ENCODE results near the gene RASGRP2.

The RASGRP2 gene

DNA sequence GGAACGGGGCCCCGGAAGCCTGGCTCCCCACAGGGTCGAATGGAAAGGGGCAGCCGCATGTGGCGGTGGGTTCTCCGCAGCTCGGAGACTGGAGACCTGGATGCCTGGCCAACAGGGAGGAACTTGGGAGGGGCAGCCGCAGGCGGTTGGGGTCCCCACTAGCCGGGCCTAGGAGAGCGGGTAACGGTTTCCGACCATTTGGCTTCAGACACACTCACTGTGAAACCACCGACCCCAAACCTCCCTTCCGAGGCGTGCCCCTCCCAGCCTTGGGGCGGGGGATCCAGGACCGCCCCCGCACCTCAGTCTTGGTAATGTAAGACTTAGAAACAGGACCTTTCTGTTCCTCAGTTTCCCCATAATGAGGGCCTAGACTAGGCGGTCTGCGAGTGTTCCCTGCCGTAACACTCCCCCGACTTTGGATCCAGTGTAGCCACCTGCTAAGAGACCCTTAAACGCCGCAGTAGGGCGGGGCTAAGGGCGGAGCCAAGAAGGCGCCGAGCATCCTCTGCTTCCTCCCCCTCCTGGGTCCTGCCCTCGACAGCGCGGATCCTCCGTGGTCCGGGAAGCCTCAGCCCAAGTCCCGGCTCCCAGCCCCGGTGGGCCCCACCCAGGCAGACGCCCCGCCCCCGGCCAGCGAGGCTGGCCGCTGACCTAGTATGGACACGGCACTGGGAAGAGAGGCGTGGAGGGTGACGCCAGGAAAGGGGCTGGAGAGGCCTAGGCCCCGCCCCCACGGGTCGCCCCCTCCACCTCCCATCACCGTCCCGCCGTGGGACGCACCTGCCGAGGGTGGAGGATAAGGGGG is 1.8 kb upstream of the RASGRP2 start:
- Histone ChIP-seq H3K4me1 (peaks cover 14% of the 10 kb centered on the region; the same call in 1 of the 2 replicates), H3K9me3 (no peaks in the 10 kb centered on the region), H3K36me3 (replicated peaks) (no peaks in the 10 kb centered on the region), H3K27me3 (ENCODE audit: low read depth) (peaks cover 4% of the 10 kb centered on the region; the same call in 1 of the 2 replicates), H3K4me3 (peak overlapping the region; percentile 32)
- in situ Hi-C loops (cut with MboI; ENCODE audit: low sequenced_read_pairs), result no loop called here
- peak in 1 of 2 experiments; percentile 82 for DNase-seq (ENCODE audit: low spot score in 2 of 2)

DNA sequence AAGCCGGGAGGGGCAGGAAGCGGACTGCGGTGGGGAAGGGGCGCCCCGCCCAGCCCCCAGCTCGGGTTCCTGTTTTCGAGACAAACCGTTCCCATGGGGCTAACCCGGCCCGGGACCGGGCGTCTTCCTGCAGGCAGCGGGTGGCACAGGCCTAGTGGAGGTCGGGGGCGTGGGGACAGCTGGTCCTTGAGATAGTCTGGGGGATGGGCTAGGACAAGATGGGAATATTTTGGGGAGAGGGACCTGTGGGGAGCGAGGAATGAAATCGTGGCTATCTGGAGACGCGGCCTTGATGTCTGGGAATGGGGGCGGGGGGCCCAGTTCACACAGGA is 1.2 kb upstream of the RASGRP2 start:
- Histone ChIP-seq H3K9me3 (no peaks in the 10 kb centered on the region), H3K36me3 (replicated peaks) (no peaks in the 10 kb centered on the region), H3K4me3 (peak overlapping the region; percentile 32), H3K4me1 (peaks cover 14% of the 10 kb centered on the region; the same call in 1 of the 2 replicates), H3K27me3 (ENCODE audit: low read depth) (peaks cover 4% of the 10 kb centered on the region; the same call in 1 of the 2 replicates)
- in situ Hi-C loops (cut with MboI; ENCODE audit: low sequenced_read_pairs), result no loop called here
- peak in 1 of 2 experiments; percentile 65 for DNase-seq (ENCODE audit: low spot score in 2 of 2)

DNA sequence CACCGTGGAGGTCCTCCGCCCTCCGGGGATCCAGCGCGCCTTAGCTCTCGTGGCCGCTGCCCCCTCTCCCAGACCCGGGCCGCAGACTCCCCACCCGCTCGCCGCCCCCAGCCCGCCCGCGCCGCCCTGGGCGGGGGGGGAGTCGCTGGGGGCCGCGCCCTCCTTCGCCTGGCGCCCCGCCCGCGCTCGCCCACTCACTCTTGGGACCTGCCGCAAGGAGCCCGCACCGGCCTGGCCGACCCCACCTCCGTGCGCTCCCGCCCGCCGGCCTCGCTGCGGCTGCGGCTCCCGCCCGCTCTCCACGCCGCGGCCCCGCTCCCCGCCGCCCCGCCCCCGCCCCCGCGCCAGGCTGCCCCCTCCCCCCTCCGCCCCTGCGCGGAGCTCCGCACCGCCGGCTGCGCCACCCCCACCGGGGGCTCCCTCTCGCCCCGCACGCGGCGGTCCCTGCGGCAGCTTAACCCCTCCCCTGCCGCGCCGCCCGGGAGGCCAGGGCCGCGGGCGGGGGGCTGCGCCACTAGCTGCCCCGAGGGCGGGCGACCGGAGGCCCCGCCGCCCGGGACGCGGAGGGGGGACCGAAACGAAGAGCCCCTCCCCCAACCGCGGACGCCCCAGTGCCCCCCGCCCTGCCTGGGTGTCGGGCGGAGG is 724 bp upstream of the RASGRP2 start:
- Histone ChIP-seq H3K4me3 (peak overlapping the region; percentile 36), H3K9me3 (no peaks in the 10 kb centered on the region), H3K4me1 (peaks cover 14% of the 10 kb centered on the region; the same call in 1 of the 2 replicates), H3K36me3 (replicated peaks) (no peaks in the 10 kb centered on the region), H3K27me3 (ENCODE audit: low read depth) (peaks cover 4% of the 10 kb centered on the region; the same call in 1 of the 2 replicates)
- in situ Hi-C loops (cut with MboI; ENCODE audit: low sequenced_read_pairs), result no loop called here
- peak in 1 of 2 experiments; percentile 48 for DNase-seq (ENCODE audit: low spot score in 2 of 2)

DNA sequence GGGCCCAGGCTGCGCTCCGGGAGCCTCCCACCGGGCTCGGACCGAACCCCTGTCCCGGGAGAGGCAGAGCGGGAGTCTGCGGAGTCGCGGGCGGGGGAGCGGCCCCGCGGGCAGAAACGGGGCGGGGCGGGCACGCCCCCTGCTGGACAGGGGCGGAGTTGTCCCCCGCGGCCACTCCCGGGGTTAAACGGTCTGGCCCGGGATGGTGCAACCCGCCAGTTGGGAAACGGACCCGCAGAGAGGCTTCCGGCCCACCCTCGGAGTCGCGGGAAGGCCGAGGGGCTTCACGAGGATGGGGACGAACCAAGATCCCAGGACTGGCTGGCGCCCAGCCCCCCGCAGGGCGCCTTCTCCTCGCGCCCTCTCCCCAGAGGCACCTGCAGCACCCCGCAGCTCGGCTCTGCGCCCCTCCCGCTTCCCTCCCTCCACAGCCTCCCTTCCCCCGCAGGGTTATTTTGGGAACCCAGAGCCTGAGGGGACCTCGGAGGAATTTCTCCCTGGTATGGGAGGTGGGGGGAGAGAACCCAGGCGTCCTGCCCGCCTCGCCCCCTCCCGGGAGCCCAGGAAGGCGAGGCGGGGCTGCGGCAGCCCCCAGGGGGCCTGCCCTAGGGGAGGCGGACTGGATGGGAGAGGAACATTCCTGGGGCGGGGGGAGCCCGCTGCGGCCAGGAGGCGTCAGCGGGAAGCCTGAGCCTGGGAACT is 902 bp downstream of the RASGRP2 start:
- in situ Hi-C loops (cut with MboI; ENCODE audit: low sequenced_read_pairs), result no loop called here
- peaks cover 4% of the 10 kb centered on the region; the same call in 1 of the 2 replicates for H3K27me3 ChIP-seq (ENCODE audit: low read depth)
- DNase-seq (ENCODE audit: low spot score in 2 of 2), result peak in 1 of 2 experiments; percentile 79

DNA sequence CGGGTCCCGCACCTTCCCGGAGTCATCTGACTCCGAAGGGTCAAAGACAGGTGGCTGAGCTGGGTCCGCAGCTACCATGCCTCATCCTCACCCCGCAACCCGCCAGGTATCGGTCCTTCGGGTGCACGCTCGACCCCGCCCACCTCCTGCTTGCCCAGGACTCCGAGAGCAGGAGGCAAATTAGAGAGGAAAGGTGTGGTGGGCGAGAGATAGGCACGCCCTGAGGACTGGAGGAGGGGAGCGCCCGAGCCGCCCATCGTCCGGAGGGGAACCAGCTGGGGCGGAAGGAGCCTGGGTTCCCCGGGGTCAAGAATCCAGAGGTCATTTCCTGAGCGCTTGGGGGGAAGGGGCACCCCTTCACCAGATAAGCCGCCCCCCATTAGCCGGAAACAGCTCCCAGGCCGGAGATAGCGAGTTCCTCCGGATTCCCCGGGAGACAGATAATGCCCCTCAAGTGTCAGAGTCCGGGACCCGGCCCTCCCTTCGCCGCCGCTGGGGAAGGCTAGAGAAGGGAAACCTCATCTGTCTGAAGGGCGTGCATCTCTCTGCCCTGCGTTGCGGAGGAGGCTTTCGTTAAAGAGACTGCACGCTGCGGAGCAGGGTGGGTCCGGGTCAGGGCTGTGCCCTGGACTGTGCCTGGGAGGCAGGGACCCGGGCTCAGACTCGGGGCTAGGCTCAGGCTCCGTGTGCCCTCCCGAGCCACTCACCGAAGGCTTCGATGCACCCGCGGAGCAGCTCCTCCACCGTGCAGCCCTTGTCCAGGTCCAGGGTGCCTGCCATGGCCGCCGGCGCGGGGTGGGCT is 1.7 kb downstream of the RASGRP2 start:
- in situ Hi-C loops (cut with MboI; ENCODE audit: low sequenced_read_pairs), result no loop called here
- DNase-seq (ENCODE audit: low spot score in 2 of 2), result peak in 1 of 2 experiments; percentile 34
- H3K4me1 ChIP-seq, result peaks cover 14% of the 10 kb centered on the region; the same call in 1 of the 2 replicates
- no peaks in the 10 kb centered on the region for H3K36me3 ChIP-seq (replicated peaks)
- no peaks in the 10 kb centered on the region; the same call in 1 of the 2 replicates for H3K9me3 ChIP-seq
- peak overlapping the region; percentile 36 for H3K4me3 ChIP-seq
- H3K27me3 ChIP-seq (ENCODE audit: low read depth), result peaks cover 4% of the 10 kb centered on the region; the same call in 1 of the 2 replicates

More for the DNA sequence above, 902 bp downstream of the RASGRP2 start:
- peaks cover 14% of the 10 kb centered on the region; the same call in 1 of the 2 replicates for H3K4me1 ChIP-seq
- no peaks in the 10 kb centered on the region for H3K36me3 ChIP-seq (replicated peaks)
- H3K4me3 ChIP-seq, result peak overlapping the region; percentile 36
- H3K9me3 ChIP-seq, result no peaks in the 10 kb centered on the region; the same call in 1 of the 2 replicates

DNA sequence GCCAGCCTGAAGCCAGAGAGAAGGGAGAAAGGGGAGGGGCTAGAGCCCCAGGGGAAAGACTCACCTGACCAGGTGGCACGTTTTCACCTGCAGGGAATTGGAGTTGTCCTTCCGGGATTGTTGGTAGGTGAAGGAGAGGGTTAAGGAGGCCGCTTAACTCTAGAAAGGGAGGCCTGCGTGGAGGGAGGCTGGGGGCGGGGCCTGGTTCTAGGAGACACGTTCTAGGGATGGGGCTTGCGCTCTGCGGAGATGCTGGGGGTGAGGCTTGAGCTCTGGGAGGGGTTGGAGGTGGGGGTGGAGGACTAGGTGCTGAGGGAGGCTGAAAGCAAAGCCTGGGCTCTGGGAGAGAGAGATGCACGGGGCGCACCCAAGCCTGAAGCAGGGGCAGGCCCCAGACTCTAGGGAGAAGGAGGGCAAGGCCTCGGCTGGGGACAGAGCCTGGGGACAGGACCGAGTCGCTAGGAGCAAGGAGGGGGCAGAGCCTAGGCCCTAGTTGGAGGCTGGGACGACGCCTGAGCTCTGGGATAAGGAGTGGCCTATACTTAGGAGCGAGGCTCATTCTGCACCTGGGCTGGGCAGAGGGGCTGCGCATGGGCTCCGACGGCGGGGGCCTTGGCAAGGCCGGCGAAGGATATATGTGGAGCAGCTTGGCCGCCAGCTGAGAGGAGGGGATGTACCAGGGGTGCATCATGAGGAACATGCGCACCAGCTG is 2.4 kb downstream of the RASGRP2 start:
- Histone ChIP-seq H3K36me3 (replicated peaks) (no peaks in the 10 kb centered on the region), H3K4me1 (peaks cover 14% of the 10 kb centered on the region; the same call in 1 of the 2 replicates), H3K9me3 (no peaks in the 10 kb centered on the region; the same call in 1 of the 2 replicates), H3K4me3 (no peak overlapping the region), H3K27me3 (ENCODE audit: low read depth) (peaks cover 4% of the 10 kb centered on the region; the same call in 1 of the 2 replicates)
- in situ Hi-C loops (cut with MboI; ENCODE audit: low sequenced_read_pairs), result no loop called here
- peak in 1 of 2 experiments; percentile 32 for DNase-seq (ENCODE audit: low spot score in 2 of 2)

DNA sequence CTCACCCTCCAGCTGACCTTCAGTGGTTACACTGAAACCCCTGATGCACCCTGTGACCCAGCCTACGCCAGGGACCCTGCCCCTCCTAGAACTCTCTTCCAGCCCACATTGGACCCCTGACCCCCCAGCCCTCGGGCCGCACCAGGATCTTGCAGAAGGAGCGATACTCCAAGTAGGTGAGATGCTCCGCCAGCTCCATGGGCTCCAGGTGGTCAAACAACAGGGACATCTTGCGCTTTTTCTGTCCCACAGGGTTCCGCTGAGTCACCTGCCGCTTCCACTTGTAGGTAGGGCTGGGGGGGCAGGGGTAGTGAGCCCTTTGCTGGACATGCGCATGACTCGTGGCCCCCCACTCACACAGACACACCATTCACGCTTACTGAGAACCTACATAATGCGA is 4.1 kb downstream of the RASGRP2 start:
- Histone ChIP-seq H3K36me3 (replicated peaks) (no peaks in the 10 kb centered on the region), H3K4me1 (peaks cover 14% of the 10 kb centered on the region; the same call in 1 of the 2 replicates), H3K27me3 (ENCODE audit: low read depth) (peaks cover 4% of the 10 kb centered on the region; the same call in 1 of the 2 replicates), H3K4me3 (no peak overlapping the region), H3K9me3 (no peaks in the 10 kb centered on the region; the same call in 1 of the 2 replicates)
- no peak for DNase-seq (ENCODE audit: low spot score in 2 of 2)
- in situ Hi-C loops (cut with MboI; ENCODE audit: low sequenced_read_pairs), result no loop called here

DNA sequence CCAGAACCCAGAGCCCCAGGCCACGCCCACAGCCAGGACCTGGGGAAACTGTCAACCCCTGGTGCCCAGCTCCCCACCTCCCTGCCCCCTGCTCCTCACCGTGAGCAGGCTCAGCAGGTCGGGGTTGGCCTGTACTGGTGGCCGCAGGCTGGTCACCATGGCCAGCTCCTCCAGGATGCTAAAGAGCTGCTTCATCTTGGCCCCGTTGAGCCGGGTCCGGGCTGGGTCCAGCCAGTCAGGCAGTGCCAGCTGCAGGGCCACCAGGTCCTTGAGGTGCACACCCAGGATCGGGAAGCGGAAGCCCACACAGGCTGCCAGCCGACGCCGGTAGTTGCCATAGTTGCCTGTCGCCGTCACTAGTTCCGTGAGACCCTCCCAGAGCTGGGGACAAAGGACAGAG is 7.3 kb downstream of the RASGRP2 start:
- Histone ChIP-seq H3K27me3 (ENCODE audit: low read depth) (no peaks in the 10 kb centered on the region), H3K4me3 (no peak overlapping the region), H3K36me3 (replicated peaks) (no peaks in the 10 kb centered on the region), H3K4me1 (no peaks in the 10 kb centered on the region), H3K9me3 (no peaks in the 10 kb centered on the region; the same call in 1 of the 2 replicates)
- in situ Hi-C loops (cut with MboI; ENCODE audit: low sequenced_read_pairs), result no loop called here
- no peak for DNase-seq (ENCODE audit: low spot score in 2 of 2)

DNA sequence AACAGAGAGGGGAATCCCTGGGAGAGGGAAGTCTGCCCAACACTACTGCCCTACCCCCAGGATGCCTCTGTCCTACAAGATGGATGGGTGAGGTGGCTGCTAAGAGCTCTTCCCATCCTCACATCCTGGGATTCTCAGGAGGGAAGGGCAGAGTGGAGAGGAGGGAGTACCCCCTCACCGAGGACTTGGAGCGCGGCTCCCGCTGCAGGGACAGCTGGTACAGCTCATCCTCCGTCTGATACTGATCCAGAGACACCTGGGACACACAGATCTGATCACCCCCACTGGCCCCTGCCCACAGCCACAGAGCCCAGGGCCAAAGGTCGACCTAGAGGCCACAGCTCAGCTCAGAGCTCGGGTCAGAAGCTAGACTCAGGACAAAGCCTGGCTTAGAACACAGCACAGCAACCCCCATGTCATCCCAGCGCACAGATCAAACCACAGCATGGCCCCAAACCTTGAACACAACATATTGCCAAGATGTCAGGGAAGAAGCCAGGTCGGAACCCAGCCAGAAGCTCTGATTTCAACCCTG is 8.2 kb downstream of the RASGRP2 start:
- no peak for DNase-seq (ENCODE audit: low spot score in 2 of 2)
- Histone ChIP-seq H3K4me1 (peaks cover 3% of the 10 kb centered on the region; the same call in 1 of the 2 replicates), H3K9me3 (no peaks in the 10 kb centered on the region; the same call in 1 of the 2 replicates), H3K4me3 (no peak overlapping the region), H3K36me3 (replicated peaks) (no peaks in the 10 kb centered on the region), H3K27me3 (ENCODE audit: low read depth) (no peaks in the 10 kb centered on the region)
- in situ Hi-C loops (cut with MboI; ENCODE audit: low sequenced_read_pairs), result no loop called here

DNA sequence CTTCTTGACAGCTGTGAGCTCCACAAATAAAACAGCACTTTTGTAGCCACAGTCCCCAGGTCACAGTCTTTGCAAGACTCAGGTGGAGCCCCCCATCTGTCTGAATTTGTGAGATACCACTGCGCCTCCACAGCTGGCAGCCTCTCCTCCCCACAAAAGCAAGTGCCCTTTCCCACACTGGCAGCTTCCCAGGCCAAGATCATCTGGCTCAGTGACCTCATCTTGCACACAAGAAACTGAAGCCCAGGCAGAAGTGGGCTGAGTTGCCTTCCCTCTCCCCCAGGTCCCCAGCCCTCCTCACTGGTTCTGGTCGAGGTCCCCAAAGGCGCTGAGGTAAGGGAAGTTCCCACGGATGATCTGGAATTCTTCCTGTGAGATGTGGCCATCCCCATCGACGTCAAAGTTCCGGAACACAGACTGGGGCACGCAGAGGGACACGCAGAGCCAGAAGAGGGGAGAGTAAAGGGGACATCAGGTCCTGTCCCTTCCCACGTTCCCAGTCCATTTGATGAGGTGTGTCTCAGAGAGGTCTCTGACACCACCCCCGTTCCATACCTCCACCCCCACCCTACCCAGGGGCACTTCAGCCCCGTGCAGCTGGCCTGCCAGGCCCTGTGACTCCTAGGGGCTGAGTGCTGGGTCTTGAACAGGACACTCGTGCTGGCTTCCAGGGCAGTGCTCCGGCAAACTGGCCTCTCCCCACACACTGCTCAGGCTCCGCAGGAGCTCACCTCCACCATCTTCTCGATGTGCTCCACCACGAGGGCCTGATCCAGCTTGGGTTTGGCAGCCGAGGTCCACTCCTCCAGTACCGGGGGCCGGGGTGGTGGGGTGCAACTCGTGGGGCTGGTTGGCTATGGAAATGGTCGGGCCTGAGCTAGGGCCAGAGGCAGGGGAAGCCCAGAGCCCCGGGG is 8.9 kb downstream of the RASGRP2 start:
- Histone ChIP-seq H3K9me3 (no peaks in the 10 kb centered on the region; the same call in 1 of the 2 replicates), H3K27me3 (ENCODE audit: low read depth) (no peaks in the 10 kb centered on the region), H3K4me3 (no peak overlapping the region), H3K4me1 (peaks cover 3% of the 10 kb centered on the region; the same call in 1 of the 2 replicates), H3K36me3 (replicated peaks) (no peaks in the 10 kb centered on the region)
- DNase-seq (ENCODE audit: low spot score in 2 of 2), result no peak
- in situ Hi-C loops (cut with MboI; ENCODE audit: low sequenced_read_pairs), result no loop called here

DNA sequence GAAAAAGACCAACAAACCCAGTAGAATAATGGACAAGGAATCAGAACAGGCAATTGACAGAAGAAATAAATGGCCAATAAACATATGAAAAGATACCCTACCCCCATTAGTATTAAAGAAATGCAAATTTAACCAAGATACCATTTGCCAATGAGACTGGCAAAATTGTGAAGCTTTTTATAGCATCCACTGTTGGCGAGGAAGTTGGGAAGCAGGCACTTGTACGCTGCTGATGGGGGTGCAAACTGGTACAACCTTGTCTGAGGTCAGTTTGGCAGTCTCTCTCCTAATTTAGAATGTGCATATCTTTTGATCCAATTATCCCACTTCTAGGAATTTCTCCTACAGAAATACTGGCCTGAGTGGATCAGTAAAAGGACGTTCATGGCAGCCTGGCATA is 12.3 kb downstream of the RASGRP2 start:
- Histone ChIP-seq H3K4me1 (peaks cover 3% of the 10 kb centered on the region; the same call in 1 of the 2 replicates), H3K4me3 (no peak overlapping the region), H3K36me3 (replicated peaks) (no peaks in the 10 kb centered on the region), H3K9me3 (no peaks in the 10 kb centered on the region), H3K27me3 (ENCODE audit: low read depth) (no peaks in the 10 kb centered on the region)
- in situ Hi-C loops (cut with MboI; ENCODE audit: low sequenced_read_pairs), result no loop called here
- DNase-seq (ENCODE audit: low spot score in 2 of 2), result no peak
